ENCODE measurements around the gene AGFG2.

Gene AGFG2

GRCh38 chr7:100586266-100587025, 47.4 kb downstream of the AGFG2 start, which contains the start of gene FBXO24:
Gene FBXO24, plus strand, starts transcription at chr7:100586328. Its CDS starts 298 bp downstream, at chr7:100586626.
- no peak for TF ChIP-seq EZH2phosphoT487 (IDR thresholded peaks at IDR 0.05; ENCODE audit: low read length)
- no peak for TF ChIP-seq EZH2 (optimal IDR thresholded peaks at IDR 0.05; ENCODE audit: low read depth, low read length)
- TF ChIP-seq, protein P1, sequence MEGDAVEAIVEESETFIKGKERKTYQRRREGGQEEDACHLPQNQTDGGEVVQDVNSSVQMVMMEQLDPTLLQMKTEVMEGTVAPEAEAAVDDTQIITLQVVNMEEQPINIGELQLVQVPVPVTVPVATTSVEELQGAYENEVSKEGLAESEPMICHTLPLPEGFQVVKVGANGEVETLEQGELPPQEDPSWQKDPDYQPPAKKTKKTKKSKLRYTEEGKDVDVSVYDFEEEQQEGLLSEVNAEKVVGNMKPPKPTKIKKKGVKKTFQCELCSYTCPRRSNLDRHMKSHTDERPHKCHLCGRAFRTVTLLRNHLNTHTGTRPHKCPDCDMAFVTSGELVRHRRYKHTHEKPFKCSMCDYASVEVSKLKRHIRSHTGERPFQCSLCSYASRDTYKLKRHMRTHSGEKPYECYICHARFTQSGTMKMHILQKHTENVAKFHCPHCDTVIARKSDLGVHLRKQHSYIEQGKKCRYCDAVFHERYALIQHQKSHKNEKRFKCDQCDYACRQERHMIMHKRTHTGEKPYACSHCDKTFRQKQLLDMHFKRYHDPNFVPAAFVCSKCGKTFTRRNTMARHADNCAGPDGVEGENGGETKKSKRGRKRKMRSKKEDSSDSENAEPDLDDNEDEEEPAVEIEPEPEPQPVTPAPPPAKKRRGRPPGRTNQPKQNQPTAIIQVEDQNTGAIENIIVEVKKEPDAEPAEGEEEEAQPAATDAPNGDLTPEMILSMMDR (IDR thresholded peaks at IDR 0.05; ENCODE audit: low read length): no peak
- peak within 1 kb of the TSS; percentile 94 for H3K27ac ChIP-seq (ENCODE audit: low read length)
- DNase-seq: peak; percentile 99
- H3K4me1 ChIP-seq (ENCODE audit: low read length): peaks cover 11% of the 10 kb centered on the region; the same call in 1 of the 2 replicates
- H2AFZ ChIP-seq (ENCODE audit: low read length): peak within 1 kb of the TSS; percentile 73
- no peaks in the 10 kb centered on the region for H3K9me2 ChIP-seq (replicated peaks; ENCODE audit: insufficient read depth, low read length)
- no peaks in the 10 kb centered on the region for H3K9me3 ChIP-seq (replicated peaks; ENCODE audit: insufficient read depth, low read length)
- no peaks in the 10 kb centered on the region for H4K20me1 ChIP-seq (ENCODE audit: insufficient read depth, low read length)
- peaks cover 20% of the 10 kb centered on the region; the same call in 1 of the 2 replicates for H3F3A ChIP-seq (ENCODE audit: insufficient read depth, low read length)
- H3K79me2 ChIP-seq (ENCODE audit: low read length): peaks cover 35% of the 10 kb centered on the region
- peak within 1 kb of the TSS; percentile 95 for H3K4me3 ChIP-seq (ENCODE audit: low read length)
- H3K36me3 ChIP-seq (replicated peaks; ENCODE audit: insufficient read depth, low read length): no peaks in the 10 kb centered on the region
- peak within 1 kb of the TSS; percentile 96 for H3K4me2 ChIP-seq (ENCODE audit: low read depth, low read length)
- H3K27me3 ChIP-seq (replicated peaks; ENCODE audit: insufficient read depth, low read length): peaks cover 37% of the 10 kb centered on the region
- peak within 1 kb of the TSS; percentile 99 for H3K9ac ChIP-seq (ENCODE audit: low read length)

GRCh38 chr7:100588438-100588837, 49.4 kb downstream of the AGFG2 start:
- Histone ChIP-seq H3K79me2 (ENCODE audit: low read length) (peaks cover 21% of the 10 kb centered on the region), H4K20me1 (ENCODE audit: insufficient read depth, low read length) (no peaks in the 10 kb centered on the region), H3K9me3 (replicated peaks; ENCODE audit: insufficient read depth, low read length) (no peaks in the 10 kb centered on the region), H3K9ac (ENCODE audit: low read length) (no peak overlapping the region), H3K4me1 (ENCODE audit: low read length) (peaks cover 6% of the 10 kb centered on the region; the same call in 1 of the 2 replicates), H3K9me2 (replicated peaks; ENCODE audit: insufficient read depth, low read length) (no peaks in the 10 kb centered on the region), H3F3A (ENCODE audit: insufficient read depth, low read length) (peaks cover 18% of the 10 kb centered on the region; the same call in 1 of the 2 replicates), H3K4me2 (ENCODE audit: low read depth, low read length) (no peak overlapping the region), H3K27ac (ENCODE audit: low read length) (no peak overlapping the region), H2AFZ (ENCODE audit: low read length) (no peak overlapping the region), H3K27me3 (replicated peaks; ENCODE audit: insufficient read depth, low read length) (peaks cover 53% of the 10 kb centered on the region), H3K4me3 (ENCODE audit: low read length) (no peak overlapping the region), H3K36me3 (replicated peaks; ENCODE audit: insufficient read depth, low read length) (no peaks in the 10 kb centered on the region)
- TF ChIP-seq EZH2 (optimal IDR thresholded peaks at IDR 0.05; ENCODE audit: low read depth, low read length) (no peak), EZH2phosphoT487 (IDR thresholded peaks at IDR 0.05; ENCODE audit: low read length) (no peak)
- TF ChIP-seq, protein P1 (IDR thresholded peaks at IDR 0.05; ENCODE audit: low read length): peak; percentile 38
- DNase-seq: no peak

DNA sequence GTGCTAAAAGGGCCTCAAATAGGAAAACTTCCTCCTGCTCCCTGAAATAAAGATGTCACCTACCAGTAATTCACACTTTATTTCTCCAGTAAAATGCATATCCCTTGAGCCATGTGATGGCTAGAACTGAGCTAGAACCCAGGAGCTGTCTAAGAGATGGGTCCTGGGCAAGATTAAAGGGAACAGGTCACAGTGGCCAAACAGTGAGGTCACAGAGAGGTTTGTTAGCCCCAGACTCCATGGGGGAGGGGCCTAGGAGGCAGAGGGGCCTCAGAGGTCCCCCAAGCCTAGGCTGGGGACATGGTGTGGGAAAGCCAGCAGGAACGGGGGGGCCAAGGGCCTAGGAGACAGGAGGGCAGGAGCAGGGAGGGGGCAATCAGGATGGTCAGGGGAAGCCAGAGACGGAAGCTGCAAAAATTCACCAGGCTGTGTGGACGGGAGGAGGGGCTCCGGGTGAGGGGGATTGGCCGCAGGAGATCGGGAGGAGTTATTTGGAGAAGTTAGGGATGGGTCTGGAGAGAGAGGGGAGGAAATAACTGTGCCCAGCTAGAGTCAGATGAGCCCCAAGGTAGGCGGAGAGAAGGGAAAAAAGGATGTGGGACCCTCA, 50.4 kb downstream of the AGFG2 start:
- H3K4me3 ChIP-seq (ENCODE audit: low read length): no peak overlapping the region

More for the DNA sequence above, 50.4 kb downstream of the AGFG2 start:
- TF ChIP-seq, protein P1 (IDR thresholded peaks at IDR 0.05; ENCODE audit: low read length): no peak
- TF ChIP-seq EZH2 (optimal IDR thresholded peaks at IDR 0.05; ENCODE audit: low read depth, low read length) (no peak), EZH2phosphoT487 (IDR thresholded peaks at IDR 0.05; ENCODE audit: low read length) (no peak)
- Histone ChIP-seq H3K36me3 (replicated peaks; ENCODE audit: insufficient read depth, low read length) (no peaks in the 10 kb centered on the region), H2AFZ (ENCODE audit: low read length) (no peak overlapping the region), H3K27me3 (replicated peaks; ENCODE audit: insufficient read depth, low read length) (peaks cover 59% of the 10 kb centered on the region), H3K9me3 (replicated peaks; ENCODE audit: insufficient read depth, low read length) (no peaks in the 10 kb centered on the region), H4K20me1 (ENCODE audit: insufficient read depth, low read length) (no peaks in the 10 kb centered on the region), H3K9ac (ENCODE audit: low read length) (no peak overlapping the region), H3K27ac (ENCODE audit: low read length) (no peak overlapping the region), H3K4me1 (ENCODE audit: low read length) (0 out of 2 replicates have a peak, but pooled peaks cover 3% of the 10 kb centered on the region), H3F3A (ENCODE audit: insufficient read depth, low read length) (0 out of 2 replicates have a peak, but pooled peaks cover 11% of the 10 kb centered on the region), H3K4me2 (ENCODE audit: low read depth, low read length) (no peak overlapping the region), H3K79me2 (ENCODE audit: low read length) (peaks cover 12% of the 10 kb centered on the region), H3K9me2 (replicated peaks; ENCODE audit: insufficient read depth, low read length) (no peaks in the 10 kb centered on the region)
- DNase-seq: no peak
